ENCODE data around the gene TMEM52B.

GRCh38 chr12:10211101-10211939 lies 32.5 kb downstream of the TMEM52B start:
- no peak for TF ChIP-seq CTCF (conservative IDR thresholded peaks at IDR 0.05; ENCODE audit: low read length)
- TF ChIP-seq EZH2phosphoT487 (IDR thresholded peaks at IDR 0.05; ENCODE audit: borderline replicate concordance) = no peak
